ENCODE measurements around the gene ZNF358.

The ZNF358 gene

DNA sequence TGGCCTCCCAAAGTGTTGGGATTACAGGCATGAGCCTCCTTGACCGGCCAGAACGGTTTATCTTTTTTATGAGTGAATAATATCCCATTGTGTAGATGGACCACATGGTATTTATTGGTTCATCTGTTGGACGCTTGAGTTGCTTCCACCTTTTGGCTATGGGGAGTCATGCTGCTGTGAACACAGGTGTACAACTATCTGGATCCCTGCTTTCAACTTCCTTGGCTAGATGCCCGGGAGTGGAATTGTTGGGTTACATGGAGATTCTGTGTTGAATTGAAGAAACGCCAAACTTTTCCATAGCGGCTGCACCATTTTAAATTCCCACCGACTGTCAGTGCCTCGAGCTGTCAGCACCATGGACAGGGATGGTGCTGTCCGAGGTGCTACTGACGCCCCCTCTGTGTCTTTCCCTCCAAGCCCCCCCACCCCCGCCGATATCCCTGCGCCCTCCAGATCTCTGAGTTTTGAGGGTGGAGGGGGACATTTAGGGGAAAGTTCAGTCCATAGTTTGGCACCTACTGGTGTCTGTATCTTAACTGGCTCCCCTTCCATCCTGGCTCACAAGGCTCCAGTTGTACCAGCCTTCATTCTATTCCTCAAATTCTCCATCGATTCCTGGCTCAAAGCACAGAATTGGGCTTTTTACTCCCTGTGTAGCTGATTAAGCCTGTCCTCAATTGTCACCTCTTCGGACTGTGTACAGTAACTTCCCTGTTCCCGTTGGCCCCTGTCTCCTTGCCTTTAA is 46.9 kb downstream of the ZNF358 start:
- DNase-seq = no peak

DNA sequence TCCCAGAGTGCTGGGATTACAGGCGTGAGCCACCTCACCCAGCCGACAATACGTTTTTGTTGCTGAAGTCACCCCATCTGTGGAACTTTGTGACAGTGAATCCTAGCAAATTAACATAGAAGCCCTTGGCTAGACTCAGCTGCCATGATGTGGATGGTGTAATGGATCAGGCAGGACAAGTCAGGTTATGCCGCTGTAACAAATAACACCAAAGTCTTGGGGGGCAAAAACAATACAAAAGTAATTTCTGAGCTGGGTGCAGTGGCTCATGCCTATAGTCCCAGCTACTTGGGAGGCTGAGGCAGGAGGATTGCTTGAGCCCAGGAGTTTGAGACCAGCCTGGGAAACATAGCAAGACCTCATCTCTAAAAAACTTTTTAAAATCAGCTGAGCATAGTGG is 49.0 kb downstream of the ZNF358 start:
- no peak for DNase-seq

DNA sequence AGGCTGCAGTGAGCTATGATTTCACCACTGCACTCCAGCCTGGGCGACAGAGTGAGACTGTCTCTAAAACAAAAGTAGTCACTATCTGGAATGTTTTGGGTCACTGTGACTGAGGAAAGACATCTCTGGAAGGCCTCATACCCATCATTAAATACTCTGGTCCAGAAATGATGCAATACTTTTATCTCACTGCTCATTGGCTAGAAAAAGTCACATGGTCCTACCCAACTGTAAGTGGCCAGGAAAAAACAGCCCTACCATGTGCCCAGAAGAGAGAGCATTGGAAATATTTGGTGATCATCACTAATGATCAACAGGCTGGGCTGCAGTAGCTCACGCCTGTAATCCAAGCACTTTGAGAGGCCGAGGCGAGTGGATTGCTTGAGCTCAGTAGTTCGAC is 49.4 kb downstream of the ZNF358 start:
- no peak for DNase-seq
